ENCODE measurements around the gene CTNNA1. TPM values are rescaled to one million over a fixed set of nuclear protein-coding genes. Genes with fewer than 3 reads are reported as not detected.

The CTNNA1 gene
- total RNA-seq, 1 donor from 2014 or later, result 262 TPM

DNA sequence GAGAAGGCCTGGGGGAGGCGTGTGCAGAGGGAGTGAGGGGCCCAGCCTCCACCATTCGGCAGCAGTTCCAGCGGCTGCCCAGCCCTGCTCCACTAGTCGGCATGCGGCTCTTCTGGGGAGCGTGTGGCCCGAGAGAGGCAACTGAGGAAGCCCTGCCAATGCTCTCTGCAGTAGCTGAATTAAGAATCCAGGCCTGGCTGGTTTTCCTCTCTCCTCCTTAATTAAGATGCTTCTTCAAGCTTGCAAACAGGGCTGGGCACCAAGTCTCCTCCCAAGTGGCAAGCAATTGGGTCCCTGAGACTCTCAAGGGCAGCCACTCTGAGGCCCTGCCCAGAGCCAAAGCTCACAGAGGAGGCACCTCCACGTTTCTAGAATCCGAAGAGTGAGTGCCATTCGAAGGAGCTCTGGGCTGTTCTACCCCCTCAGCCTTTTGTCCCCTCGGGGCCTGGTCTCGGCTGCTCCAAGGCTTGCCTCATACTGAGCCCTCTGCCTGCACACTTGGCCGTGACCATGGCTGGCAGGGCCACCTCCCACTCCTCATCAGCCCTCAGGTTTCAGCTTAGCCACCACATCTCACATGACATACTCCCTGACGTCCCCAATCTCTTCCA, 197.3 kb downstream of the CTNNA1 start:
- no peak for DNase-seq

DNA sequence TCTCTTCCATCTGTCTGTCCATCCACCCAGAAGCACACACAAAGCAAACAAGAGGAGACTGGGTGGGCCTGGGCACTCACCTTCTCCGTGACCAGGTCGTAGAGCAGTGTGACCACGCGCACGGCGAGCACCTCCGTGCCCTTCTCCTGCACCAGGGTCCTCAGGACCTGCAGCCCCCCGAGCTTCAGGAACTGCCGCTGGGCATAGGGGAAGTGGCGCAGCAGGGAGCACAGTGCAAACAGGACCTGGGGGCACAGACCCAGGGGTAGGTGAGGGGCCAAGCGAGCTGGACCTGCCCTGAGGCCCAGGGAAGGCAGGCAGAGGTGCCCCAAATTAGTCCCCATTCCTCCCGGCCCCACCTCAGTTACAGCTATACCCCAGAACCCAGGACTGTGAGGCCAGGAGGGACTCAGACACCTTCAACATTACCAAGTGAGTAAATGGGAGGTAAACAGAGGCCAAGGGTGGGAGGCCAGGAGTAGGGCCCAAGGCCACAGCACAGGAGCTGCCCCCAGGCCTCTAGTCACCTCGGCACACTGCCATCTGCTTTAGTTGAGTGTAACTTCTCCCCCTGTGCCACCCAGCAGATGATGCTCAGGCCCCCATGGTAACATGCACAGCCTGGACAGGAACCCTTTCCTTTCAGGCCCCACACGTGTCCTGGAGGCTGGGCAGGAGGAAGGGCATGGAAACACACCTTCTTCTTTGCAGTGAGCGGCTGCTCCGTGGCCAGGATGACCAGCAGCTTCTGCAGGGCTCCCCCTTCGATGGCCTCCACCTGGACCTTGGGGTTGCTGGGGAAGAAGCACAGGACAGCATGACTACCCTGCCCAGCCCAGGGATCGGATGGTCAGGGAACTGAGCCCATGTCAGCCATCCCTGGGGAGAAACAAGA, 198.1 kb downstream of the CTNNA1 start:
- DNase-seq, result no peak

- DNase-seq, result no peak
Measured at GRCh38 chr5:138951986-138952735, 198.9 kb downstream of the CTNNA1 start.

DNA sequence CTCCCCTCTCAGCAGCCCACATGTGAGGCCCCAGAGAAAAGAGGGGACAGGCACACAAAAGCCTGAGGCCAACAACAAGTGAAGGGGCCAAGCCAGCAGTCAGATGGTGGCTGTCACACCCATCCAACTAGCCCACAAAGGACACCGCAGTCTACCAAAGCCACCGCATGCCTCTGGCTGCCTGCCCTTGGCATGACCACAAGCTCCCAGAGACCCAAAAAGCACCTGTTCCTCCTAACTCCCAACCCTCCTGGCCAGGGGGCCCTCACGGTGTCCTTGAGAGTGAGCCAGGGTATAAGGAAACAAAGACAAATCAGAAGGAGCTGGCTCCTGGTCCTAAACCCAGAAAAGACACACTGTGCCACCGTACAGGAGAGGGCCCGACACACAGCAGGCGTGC, 199.7 kb downstream of the CTNNA1 start:
- DNase-seq, result no peak

GRCh38 chr5:138953387-138954256, 200.4 kb downstream of the CTNNA1 start:
- peak; percentile 65 for DNase-seq

DNA sequence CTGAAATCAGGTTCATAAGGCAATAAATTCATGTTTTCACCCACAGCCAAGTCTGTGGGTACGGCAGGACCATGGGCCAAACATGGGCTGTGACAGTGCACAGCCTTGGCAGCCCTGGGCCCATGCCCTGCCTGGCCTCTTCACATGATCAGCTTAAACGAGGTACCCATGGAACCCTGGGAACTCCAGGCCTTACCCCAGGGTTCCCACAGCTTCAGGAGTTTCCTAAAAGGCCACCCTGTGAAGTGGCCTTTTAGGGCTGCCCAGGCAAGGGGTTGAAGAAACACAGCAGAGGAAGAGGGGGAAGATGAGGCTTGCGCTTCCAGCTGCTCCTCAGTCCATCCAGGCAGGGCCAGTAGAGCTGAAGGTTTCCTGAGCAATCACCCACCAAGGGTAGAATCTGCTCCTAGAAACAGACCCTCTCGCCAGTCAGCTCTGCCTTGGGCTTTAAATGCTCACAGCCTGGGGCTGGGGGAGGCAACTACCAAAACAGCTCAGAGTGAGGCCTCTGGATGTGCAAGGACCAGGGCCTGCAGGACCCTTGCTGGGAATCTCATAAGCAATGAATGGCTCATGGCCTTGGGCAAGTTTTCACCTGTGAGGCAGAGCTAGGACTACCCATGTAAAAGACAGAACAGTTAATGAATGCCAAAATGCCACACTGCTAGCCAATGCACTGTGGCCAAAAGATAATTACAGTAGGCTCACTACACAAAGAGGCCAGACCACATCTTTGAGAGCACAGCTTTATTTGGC, 201.2 kb downstream of the CTNNA1 start:
- no peak for DNase-seq

- DNase-seq, result peak; percentile 28
Measured at GRCh38 chr5:138955013-138955660, 201.9 kb downstream of the CTNNA1 start.

- no peak for DNase-seq
Measured at GRCh38 chr5:138955671-138956295, 202.6 kb downstream of the CTNNA1 start.

DNA sequence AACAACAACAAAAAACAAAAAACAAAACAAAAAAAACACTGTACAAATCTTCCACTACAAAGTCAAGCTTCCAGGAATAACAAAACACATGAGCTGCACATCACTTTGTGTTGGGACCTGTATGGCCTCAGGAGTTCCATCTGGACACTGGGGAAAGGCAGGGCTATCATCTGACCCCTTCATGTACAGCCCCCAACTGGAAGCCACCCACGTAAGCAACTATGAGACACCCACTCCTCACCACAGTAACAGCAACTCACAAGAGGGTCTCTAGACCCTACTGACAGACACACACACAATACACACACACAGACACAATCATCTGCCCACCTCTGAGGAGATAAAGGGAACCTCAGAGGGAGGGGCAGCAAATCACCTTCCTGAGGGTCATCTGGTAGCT, 203.6 kb downstream of the CTNNA1 start:
- no peak for DNase-seq

GRCh38 chr5:138960145-138960692, 207.0 kb downstream of the CTNNA1 start:
- DNase-seq, result no peak

DNA sequence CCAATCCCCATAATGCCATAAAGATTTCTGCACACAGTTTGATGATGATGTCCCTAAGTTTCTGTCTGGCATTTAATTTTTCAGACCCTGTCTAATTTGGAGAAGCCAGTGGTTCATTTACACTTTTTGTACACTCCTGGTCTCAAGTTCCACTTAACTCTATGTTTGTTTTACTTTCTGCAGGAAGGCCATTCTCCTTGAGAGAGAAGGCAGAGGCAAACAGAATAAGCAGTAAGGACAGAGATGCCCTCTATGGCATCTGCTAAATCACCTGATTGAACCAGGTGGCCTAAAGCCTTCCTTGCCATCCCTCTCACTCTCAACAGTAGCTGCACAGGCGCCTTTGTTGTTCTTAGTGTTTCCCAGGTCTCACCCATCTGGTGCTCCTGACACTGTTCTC, 208.0 kb downstream of the CTNNA1 start:
- no peak for DNase-seq

- DNase-seq, result no peak
Measured at GRCh38 chr5:138961729-138962128, 208.5 kb downstream of the CTNNA1 start.

GRCh38 chr5:138962614-138963370, 209.6 kb downstream of the CTNNA1 start:
- DNase-seq, result no peak

- DNase-seq, result no peak
Measured at GRCh38 chr5:138963763-138964371, 210.6 kb downstream of the CTNNA1 start.

DNA sequence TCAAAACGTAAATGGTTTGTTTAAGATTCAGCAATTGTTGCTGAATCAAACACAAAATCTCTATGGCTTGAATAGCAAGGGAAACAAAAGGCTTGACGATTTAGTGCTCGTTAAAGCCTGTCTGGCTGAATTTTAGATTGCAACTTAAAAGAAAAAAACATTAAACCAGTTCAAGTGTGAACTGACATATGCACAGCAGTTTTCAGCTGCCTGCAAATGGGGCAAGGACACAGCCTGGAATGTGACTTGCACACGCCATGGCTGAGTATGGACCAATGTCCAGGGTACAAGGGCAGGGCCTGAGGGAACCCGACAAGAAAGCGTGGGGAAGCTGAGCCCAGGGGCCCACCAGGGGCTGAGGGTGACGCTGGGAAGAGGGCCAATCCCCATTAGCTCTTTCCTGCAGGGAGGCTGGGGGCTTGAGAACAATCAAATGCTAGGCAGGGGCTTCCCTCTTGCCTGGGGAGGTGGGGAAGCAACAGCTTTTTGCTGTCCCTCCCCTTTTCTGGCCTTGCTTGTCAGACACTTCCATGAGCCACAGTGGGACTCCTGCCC, 211.5 kb downstream of the CTNNA1 start:
- DNase-seq, result no peak

DNA sequence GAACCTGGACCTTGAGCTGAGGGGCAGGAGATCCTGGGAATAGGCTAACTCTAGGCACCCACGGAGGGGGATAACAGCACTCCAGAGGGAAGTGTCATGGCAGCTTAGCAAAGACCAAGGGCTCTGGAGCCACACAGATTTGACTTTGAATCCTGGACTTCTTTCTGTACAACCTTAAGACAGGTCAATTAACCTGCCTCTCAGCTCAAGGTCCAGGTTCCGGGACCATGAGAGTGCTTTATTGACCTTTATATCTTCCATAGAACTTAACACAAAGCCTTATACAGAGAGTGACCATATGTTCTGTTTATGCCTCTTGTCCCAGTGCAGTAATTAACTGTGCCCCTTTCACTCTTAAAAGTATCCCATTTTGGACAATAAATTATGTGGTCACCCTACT, 212.4 kb downstream of the CTNNA1 start:
- no peak for DNase-seq

DNA sequence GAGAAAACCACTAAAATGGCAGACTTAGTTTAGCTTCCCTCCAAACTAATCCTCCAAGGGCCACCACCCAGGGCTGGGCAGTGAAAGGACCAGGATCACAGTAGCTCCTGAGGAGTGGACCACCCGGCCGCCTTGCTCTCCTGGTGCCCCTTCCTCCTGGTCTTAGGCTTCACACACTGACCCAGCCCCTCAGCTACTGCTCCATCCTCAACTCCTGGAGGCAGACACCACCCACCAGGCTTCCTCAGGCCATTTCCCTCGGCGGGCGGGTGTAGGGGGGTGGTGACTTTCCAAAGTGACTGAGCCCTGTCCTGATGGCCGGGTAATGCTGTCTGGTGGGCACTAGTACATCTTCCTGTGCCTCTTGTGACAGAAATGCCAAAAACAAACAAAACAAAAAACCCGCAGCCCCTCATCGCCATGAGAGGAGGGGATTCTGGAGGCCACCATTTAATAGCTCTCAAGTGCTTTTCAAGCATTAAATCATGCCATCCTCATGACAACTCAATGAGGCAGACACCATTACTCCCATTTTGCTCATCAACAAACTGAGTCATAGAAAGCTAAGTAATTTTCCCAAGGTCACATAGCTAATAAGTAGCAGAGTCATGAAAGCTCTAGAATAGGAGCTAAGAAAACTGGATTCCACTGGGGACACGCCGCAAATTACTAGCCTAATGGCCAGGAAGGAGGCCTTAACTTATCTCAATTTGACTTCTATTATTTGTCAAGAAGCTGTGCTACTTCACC, 213.2 kb downstream of the CTNNA1 start:
- DNase-seq, result no peak
